NCI-H526 (cell line): ENCODE measurements around the gene SPSB1.

Experiments
- DNase-seq, 2 experiments: peaks; one replicate each; lab custom pipeline; 2025; lab: John Stamatoyannopoulos, UW

Gene SPSB1

DNA sequence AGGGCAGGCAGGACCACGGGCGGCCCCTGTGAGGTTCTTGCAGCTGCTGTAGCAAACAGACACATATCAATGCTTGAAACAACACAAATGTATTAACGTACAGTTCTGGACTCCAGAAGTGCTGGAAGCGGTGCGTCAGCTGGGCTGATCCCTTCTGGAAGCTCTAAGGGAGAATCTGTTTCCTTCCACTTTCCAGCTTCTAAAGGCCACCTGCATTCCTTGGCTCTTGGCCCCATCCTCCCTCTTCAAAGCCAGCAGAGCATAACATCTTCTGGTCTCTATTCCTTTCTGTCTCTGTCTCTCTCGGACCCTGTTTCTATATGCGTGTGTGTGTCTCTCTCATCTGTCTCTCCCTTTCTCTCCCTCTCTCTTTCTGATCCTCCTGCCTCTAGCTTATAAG is 102.3 kb downstream of the SPSB1 start:
- DNase-seq, result no peak

- DNase-seq, result no peak
Measured at GRCh38 chr1:9397047-9397446, 104.4 kb downstream of the SPSB1 start.

DNA sequence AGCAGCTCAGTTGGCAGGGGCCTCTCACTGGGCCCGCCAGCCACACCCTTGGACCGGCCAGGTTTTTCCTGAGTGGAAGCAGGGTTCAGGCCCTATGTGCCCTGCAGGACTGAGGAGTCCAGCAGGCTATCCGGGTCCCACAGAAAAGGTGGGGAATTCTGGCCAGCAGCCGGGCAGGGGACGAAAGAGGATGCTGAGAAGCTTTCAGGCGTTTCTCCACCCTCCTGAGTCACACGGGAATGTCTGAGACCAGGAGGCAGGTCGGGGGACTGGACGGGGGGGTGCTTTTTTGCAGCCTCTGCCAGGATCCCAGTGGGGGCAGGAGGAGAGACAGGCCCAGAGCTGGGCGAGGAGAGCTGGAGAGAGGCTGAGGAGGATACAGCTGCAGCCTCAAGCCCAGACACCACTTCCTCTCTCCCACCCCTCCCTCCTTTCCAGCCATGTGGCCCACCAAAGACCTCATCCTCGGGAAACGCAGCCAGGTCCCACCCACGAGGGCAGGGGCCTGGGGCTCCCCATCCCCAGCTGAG is 105.4 kb downstream of the SPSB1 start:
- no peak for DNase-seq

DNA sequence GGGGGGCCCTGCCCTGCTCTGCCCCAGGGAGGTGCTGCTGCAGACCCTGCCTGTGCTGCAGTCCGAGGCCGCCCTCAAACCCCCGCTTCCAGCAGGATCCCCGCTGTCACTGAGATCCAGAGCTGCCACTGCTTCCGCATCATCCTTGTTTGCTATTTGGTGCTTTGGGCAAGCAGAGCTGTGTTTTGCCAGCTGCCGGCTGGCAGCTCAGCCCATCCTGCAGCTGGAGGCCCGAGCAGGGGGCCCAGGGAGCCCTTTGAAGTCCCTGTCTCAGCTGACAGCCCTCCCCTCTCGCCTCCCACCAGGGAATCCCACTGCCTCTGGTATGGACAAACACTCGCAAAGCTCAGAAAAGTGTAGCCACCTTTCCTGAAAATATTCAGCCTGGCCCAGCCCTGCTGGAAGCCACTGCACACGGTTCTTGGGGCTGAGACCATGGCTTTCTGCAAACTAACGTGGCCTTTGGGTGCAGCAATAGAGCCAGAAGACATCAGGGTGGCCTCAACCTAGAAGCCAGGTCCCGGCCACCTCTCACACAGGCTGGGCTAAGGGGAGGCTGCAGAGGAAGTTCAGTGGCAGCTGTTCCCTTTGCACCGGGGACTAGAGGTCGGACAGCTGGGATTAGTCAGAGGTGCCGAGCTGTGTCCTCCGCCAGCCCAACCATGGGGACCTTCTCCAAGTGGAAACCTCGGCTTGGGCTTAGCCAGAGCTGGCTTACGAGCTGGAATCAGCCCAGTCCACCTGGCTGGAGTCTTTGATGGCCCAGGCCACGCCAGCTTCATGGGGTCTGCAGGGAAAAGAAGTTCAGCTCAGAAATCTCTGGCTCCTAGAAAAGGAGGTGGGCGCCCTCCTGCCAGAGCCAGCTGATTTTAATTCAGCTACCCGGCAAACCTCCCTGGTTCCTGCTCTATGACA is 107.1 kb downstream of the SPSB1 start:
- DNase-seq, result no peak

DNA sequence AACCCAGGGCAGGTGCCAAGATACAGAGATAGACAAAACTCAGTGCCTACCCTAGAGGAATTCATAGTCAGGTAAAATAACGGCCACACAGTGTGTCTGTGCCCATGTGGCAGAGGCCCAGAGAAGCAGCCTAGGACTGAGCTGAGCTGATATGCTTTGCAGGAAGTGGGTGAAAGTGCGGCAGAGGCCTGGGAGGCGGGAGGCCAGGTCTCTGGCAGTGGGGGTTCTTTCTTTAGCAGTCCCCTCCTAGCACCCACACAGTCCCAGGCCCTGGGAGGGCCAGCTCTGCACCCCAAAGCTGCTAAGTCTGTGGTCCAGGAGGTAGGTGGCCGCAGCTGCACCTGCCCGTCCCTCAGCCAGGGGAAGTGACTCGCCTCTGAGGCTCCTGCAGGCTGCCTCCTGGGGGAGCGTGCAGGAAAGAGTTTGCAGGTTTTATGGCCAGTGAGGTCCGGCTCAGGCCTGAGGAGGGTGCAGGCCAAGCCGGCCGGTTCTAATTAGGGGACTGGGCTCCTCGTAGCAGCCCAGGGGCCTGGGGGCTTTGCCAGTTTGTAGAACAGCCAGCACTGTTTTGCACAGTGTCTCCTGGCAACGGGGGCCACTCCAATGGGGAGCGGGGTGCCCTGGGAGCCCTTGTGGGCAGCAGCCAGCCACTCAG is 107.9 kb downstream of the SPSB1 start:
- no peak for DNase-seq

GRCh38 chr1:9401080-9401453 is 108.4 kb downstream of the SPSB1 start:
- no peak for DNase-seq

DNA sequence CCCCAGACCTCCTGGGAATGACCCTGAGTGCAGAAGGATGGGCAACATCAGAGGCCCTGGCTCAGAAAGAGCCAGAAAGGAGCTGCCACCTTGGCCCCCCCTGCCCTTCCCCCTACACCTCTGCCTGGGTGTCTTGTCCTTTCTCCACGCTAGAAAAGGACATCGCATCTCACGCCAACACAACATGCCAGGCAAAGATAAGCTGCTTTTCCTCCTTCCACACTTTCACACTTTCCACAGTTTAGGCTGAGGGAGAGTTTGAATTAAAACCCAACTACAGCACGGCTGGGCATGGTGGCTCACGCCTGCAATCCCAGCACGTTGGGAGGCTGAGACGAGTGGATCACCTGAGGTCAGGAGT is 109.5 kb downstream of the SPSB1 start:
- DNase-seq, result no peak

DNA sequence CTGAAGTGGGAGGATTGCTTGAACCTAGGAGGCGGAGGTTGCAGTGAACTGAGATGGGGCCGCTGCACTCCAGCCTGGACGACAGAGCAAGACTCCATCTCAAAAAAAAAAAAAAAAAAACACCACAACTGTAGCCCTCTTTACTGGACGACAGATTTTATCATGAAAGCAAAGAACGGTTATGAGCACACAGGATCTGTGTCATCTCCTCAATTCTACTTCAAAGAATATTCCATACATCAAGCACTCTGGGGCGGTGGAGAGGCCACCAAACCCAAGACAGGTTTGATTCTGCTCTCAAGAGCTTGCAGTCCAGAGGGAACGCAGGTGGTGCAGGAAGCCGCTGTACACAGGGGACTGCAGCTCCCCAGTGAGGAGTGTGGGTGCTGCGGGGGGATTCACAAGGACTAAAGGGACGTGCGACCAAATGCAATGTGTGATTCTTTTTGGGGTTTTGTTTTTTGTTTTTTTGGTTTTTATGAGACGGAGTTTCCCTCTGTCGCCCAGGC is 110.1 kb downstream of the SPSB1 start:
- no peak for DNase-seq

DNA sequence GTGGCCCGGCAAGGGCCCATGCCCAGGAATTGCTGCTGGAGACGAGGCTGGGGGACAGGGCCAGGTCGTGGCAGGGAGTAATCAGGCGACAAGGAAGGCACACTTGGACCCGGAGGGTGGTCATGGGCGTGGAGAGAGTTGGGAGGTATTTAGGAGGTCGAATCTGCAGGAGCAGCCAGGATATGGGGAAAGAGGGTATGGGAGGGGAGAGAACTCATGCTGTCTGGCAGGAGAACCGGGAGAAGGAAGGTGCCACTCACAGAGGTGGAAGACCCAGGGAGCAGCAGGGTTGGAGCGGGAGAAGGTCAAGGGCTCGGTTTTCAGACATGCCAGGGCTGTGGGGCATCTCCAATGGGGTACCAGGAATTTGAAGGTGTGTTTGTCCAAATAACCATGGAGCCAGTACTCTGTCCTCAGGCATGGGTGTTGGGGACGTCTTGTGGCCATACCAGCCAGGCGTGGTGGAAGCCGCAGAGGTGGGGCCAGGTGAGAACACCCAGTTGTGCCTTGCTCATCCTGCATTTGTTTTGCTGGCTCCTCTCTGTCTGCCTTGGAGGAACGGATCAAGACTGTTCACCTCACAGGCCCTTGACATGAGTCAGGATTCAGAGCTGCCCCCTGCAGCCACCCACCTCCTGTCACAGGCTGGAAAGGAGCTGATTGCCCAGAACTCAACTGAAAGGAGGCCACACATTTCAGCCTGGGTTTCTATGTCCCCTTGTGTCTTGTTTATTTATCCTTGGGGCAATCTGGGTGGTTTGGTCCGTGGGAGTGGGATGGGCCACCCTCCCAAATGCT is 111.6 kb downstream of the SPSB1 start:
- no peak for DNase-seq

GRCh38 chr1:9406111-9406510 is 113.4 kb downstream of the SPSB1 start:
- DNase-seq, result peak; percentile 3 to 44

DNA sequence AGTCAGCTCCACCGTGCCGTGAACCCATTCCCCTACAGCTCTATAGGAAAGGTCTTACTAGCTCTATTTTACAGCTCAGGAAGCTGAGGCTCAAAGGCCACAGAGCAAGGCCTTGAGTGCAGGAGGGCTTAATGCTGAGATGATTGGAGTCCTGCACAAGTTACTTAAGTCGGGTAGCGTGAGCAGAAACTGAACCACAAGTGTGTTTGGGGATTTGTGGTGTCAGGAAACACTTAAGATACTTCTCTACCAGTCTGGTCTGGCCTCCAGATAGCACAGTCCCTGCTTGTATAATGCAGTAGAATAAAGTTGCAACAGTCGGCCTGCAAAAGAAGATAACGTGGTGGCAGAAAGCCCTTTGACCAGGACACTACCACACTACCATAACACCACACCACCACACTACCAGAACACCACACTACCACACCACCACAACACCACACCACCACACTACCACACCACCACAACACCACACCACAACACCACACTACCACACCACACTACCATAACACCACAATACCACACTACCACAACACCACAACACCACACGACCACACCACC is 118.1 kb downstream of the SPSB1 start:
- no peak for DNase-seq

GRCh38 chr1:9413071-9413876 is 120.6 kb downstream of the SPSB1 start:
- no peak for DNase-seq

DNA sequence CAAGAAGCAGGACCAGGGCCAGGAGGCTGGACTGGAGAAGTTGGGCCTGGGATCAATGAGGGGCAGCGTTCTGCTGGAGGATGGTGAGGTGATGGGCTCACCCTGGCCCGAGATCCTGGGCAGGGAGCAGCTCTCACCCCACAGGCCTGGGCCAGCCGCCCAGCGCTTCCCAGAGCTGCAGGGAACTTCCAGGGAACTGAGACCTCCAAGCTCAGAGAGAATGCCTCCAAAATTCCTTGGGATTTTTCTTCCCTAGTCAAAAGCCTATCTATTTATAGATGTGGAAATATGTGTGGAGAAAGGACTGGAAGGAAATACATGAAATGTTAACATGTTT is 121.2 kb downstream of the SPSB1 start:
- DNase-seq, result no peak

- no peak for DNase-seq
Measured at GRCh38 chr1:9416506-9416905, 123.8 kb downstream of the SPSB1 start.

- DNase-seq, result no peak
Measured at GRCh38 chr1:9416918-9417500, 124.3 kb downstream of the SPSB1 start.

DNA sequence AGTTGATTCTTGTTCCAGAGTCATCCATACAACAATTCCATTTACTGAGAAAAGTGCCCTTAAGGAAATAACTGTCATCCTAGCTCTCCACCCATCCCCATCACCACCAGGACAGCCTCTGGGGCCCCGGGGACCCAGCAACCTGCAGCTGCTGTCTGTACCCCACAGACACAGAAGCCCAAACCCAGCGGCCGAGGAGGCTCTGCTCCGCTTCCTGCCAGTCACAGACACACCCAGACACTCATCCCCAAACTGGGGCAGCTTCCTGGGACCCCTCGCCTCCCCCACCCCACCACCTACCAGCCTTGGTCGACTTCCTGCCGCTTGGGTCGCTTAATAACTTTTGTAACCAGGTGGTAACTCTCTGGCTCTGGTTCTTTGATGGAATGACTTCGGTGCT is 125.0 kb downstream of the SPSB1 start:
- DNase-seq, result no peak

GRCh38 chr1:9418851-9419250 is 126.2 kb downstream of the SPSB1 start:
- no peak for DNase-seq
